ELF-1 (cell line): ENCODE results near the gene THAP7.

ENCODE experiments used
- DNase-seq: peaks from one replicate; pipeline ENCODE4 v3.0.0-alpha.2; 2016; ENCODE audit warnings: low read depth, low spot score

The THAP7 gene

DNA sequence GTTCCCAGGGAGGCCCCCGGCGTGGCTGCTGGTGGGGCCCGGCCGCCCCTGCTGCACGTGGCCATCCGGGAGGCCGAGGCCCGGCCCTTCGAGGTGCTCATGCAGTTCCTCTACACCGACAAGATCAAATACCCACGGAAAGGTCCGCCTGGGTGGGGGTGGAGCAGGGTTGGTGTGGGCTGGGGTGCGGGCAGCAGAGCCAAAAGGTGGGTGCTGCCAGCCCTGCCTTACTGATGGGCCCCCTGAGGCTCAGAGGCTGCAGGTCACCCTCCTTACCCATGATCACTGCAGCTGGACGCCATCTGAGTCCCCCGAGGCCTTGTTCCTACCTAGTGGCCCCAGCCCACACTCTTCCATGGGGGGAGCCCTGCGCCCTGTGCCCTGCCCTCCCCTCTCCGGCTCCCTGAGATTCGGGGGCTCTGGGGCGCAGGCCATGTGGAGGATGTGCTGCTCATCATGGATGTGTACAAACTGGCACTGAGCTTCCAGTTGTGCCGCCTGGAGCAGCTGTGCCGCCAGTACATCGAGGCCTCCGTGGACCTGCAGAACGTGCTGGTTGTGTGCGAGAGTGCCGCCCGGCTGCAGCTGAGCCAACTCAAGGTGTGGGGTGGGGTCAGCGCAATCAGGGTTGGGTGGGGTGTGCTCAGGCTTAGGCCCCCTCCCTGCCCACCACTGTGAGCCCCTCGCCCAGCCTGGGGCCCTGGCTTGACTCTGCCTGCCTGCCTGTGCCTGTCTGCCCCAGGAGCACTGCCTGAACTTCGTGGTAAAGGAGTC, 7.6 kb downstream of the THAP7 start:
- DNase-seq = no peak

- no peak for DNase-seq
Observed at GRCh38 chr22:20993304-20994127, 8.4 kb downstream of the THAP7 start.

DNA sequence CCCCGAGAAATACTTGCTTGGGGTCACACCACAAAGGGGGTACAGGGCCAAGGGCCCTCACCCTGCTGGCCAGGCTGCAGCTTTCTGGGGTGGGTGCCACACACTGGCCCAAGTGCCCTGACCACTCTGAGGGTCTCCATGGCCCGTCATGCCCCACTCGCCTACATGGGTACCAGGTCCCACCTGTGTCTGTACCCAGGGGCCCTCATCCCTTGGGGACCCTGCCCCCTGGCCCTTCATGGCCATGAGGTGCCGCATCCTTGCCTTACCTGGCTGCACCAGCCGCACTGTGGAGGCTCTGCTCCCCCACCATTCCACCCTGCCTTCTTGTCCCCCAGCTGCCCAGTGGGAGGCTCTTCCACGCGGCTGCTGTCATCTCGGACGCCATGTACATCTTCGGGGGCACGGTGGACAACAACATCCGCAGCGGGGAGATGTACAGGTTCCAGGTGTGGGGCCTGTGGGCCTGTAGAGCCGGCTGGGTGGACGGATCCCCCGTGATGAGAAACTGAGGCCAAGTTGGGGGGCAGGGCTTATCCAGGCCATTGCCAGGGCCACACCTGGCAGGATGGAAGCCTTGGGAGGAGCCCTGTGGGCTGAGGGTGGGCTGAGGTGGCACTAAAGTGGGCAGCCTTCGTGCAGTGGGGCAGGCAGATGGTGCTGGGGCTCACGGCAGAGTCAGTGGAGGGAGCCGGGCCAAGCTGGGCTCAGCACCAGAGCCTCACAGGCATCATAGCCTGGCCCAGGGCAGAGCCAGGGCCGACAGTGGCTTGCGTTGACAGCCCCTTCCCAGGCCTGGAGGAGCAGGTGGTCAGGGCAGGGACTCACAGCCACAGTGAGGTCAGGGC, 9.2 kb downstream of the THAP7 start:
- DNase-seq = no peak

GRCh38 chr22:20992056-20992442, 9.9 kb downstream of the THAP7 start:
- no peak for DNase-seq

DNA sequence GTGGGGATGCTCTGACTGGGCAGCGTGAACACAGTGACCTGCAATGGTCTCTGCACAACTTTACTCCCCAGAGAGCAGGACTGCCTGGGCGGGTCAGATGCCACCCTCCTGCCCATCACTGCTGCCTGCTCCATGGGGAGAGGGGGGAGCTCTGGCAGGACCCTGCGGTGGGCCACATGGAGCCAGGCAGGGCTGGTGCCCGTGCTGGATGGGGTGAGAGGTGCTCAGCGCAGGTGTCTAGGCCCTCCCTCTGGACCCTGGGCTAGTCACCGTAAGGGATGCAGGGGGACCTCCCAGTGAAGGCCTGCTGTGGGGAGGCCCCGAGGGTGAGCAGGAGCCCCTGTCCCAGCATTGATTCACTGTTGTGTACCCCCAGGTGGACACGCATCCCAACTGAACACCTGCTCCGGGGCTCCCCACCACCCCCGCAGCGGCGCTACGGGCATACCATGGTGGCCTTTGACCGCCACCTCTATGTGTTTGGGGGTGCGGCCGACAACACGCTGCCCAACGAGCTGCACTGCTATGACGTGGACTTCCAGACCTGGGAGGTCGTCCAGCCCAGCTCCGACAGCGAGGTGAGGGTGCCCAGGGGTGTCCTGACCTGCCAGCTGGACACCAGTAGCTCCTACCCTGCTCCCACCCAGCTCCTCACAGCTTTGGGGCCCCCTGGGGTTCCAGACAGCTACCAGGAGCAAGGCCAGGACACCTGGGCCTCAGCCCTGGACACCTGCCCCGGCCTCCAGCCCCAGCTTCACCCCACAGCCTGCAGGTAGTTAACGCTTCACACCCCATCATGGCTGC, 10.5 kb downstream of the THAP7 start:
- no peak for DNase-seq

DNA sequence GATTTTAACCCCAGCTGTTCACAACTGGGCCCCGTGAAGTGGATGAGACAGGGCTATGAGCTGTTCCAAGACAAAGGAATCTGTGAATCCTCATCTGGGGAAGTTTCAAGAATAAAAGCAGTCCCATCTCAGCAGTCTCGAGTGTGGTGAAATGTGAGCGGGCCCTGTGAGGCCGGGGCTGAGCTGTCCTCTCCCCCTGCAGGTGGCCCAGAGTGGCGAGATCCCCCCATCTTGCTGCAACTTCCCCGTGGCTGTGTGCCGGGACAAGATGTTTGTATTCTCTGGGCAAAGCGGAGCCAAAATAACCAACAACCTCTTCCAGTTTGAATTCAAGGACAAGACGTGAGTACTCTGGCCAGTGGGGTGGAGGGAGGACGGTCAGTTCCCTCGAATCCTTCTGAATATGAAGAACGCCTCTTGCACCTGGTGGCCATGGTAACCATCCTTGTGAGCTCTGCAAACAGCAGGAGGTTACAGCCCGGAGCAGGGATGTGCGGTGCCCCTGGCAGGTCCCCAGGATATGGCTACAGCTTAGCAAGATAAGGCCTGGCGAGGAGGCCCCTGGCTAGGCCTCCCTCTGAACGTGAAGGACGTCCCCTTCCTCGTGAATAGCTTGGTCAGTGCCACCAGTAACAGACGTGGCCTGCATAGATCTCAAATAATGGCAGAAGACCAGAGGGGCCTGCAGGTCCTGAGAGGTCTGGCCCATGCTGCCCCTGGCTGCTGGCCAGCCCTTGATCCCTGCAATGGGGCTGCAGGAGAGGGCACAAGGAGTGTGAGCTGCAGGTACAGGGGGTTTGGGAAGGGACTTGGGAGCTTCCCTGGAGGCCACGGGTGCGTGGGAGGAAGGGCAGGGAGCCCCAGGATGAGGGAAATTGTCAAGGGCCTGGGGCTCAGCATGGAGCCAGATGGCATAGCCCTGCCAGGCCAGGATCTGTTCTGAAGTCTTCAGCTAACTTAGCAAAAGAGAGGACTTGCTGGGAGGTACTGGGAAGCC, 11.4 kb downstream of the THAP7 start:
- no peak for DNase-seq

- no peak for DNase-seq
Observed at GRCh38 chr22:20989323-20990138, 12.4 kb downstream of the THAP7 start.

GRCh38 chr22:20988573-20989322, 13.2 kb downstream of the THAP7 start:
- no peak for DNase-seq

- no peak for DNase-seq
Observed at GRCh38 chr22:20987375-20987774, 14.5 kb downstream of the THAP7 start.

- DNase-seq = no peak
Observed at GRCh38 chr22:20986365-20986764, 15.6 kb downstream of the THAP7 start.

DNA sequence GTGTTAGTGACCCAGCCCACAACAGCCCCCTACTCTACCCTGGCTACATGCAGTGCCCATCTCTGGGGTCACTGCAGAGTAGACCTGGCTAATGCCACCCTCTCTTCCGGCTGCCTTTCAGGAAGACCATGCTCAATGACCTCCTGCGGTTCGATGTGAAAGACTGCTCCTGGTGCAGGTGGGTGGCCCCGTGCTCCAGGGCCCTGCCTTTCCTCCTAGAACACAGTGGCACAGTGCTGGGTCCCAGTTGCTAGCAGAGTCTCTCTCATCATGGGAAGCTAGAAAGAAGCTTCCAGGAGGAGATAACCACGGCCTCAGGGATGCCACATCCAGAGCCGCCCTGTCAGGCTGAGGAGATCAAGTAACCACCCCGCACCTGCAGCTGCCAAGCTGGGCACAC, 16.2 kb downstream of the THAP7 start:
- no peak for DNase-seq

GRCh38 chr22:20983081-20983771, 18.7 kb downstream of the THAP7 start:
- DNase-seq = no peak

DNA sequence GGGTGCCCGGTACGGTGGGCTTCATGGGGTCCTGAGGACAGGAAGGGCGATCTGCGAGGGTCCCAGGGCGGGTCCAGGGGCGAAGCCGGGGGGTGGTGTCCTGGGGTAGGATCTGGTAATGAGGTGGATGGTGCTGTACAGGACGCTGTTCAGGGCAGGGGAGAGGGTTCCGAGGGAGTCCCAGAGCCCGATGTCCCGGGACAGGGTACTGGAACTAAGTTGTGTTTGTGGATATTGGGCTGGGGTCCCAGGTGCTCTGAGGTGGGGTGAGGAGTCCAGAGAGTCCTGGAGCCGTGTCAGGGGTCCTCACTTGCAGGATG, 19.4 kb downstream of the THAP7 start:
- no peak for DNase-seq

DNA sequence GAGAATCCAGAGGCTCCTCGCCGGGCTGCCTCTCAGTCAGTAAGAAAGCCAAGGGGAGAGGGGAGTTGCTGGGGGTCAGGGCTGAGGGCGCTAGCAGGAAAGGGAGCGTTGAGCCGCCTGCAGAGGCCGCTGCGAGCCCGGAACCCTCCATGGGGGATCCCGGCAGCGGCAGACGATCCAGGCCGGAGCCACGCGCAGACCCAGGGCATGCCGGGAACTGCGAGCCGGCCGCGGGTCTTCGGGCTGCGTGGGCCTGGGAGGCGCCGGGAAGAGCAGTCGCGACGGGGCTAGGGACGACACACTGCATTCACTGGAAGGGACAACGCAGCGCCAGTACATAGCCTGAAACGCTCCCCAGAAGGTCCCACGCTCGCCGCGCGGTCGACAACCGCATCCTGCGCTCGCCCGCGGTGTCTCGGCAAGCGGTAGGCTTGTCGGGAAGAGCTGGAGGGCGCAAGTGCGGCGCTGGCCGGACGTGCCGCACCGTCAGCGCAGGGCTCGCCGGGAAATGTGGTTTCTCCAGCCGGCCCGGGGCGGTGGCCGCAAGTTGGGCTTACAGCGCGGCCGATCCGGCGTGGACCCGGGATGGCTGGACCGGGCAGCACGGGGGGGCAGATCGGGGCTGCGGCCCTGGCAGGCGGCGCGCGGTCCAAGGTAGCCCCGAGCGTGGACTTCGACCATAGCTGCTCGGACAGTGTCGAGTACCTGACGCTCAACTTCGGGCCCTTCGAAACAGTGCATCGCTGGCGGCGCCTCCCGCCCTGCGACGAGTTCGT, 19.9 kb downstream of the THAP7 start, which contains the start of gene LZTR1:
Gene LZTR1, plus strand, starts transcription at position 511 of the 776 bp plus-strand sequence. Its CDS starts 75 bp downstream, at position 586.
- DNase-seq = peak; percentile 90

DNA sequence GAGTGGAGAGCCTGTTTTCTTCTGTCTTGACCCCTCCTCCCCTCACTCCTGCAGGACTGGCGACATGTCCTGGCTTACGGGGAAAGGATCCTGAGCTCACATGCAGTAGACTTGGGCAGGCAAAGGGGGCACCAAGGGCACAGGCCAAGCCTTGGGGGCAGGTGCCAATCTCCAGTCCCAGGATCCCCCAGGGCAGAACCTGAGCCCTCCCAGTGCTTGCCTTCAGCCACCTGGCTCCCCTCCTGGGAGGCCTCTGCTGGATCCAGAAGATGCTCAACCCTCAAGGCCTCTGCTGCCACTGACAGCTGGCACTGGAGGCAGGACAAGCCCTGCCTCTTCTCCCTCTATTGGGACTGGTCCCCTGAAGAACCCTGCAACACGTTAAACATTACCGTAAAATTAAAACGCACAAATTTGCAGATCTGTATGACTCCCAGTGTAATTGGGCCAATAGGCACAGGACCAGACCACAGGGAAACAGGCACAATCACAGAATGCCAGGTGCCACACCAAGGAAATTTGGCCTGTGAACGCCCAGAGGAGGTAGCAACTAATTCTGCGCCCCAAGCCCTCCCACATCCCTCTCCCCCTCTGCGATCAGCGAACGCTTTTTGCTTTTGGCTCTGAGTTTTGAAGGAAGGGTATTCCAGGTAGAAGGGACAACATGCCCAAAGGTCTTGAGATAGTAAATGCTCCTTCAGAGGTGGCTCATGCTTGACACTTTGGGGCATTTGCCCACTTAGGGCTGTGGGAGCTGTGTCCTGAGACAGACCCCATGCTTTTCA, 20.8 kb downstream of the THAP7 start:
- no peak for DNase-seq

DNA sequence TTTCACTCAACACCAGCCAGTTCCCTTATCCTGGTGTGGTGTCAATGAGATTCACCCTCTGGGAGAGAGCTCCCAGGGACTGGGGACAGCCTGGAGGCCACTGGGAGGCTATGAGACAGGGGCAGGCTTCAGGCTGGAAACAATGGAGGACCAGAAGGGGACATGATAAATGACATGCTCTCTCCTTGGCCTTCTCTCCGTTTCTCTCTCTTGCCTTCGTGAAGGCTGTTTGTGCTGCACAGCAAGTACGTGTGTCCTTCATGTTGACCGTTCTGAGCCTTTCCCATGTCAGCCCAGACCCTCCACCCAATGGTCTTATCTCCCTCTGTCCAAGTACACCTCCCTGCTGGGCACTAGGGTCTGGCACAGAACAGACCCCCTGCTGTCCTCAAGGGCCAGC, 21.4 kb downstream of the THAP7 start:
- no peak for DNase-seq
